PC-9 (cell line): ENCODE data around the gene PLPP6. TPM values are rescaled to one million over a fixed set of nuclear protein-coding genes. Genes with fewer than 3 reads are reported as not detected.

ENCODE experiments used
- BruUV-seq: library from RNA; stranded (reverse); fragments of 400-500 nt; replicated peaks from 2 replicates; lab custom pipeline; 2021; lab: Mats Ljungman, UMichigan
- CTCF ChIA-PET: fragments of 300-600 bp; sonication (Branson Sonifier 250); formaldehyde crosslinking; loops from one replicate; lab custom pipeline; 2022; ENCODE audit warnings: antibody characterized with exemption; lab: Charles Lee
- POLR2A ChIA-PET: fragments of 300-600 bp; sonication (Branson Sonifier 250); formaldehyde crosslinking; loops from one replicate; lab custom pipeline; 2022; ENCODE audit warnings: antibody characterized with exemption; ENCODE audit not compliant: unreplicated experiment; lab: Charles Lee
- DNase-seq, 2 experiments: peaks; one replicate each; pipeline versions ENCODE4 v3.0.0 to v3.0.0-alpha.2; 2015 to 2022; ENCODE audit warnings: mixed read lengths in 1 of 2
- H2AFZ ChIP-seq: fragments of 200-600 bp; sonication (generic); 2 replicates; pipeline ENCODE4 v1.8.1; 2017; ENCODE audit warnings: antibody characterized with exemption
- H3F3A ChIP-seq: fragments of 200-600 bp; sonication (generic); 2 replicates; pipeline ENCODE4 v1.8.1; 2017; ENCODE audit warnings: antibody characterized with exemption, mild to moderate bottlenecking, low read depth; ENCODE audit not compliant: insufficient read depth
- H3K27ac ChIP-seq: fragments of 200-600 bp; sonication (generic); 2 replicates; pipeline ENCODE4 v1.6.1; 2016; ENCODE audit warnings: mixed run types
- H3K27me3 ChIP-seq: fragments of 200-600 bp; sonication (generic); 2 replicates; pipeline ENCODE4 v1.6.1; 2016; ENCODE audit warnings: low read depth, mixed run types; ENCODE audit not compliant: insufficient read depth
- H3K36me3 ChIP-seq: fragments of 200-600 bp; sonication (generic); 2 replicates; pipeline ENCODE4 v1.6.1; 2016; ENCODE audit warnings: low read depth, mixed run types
- H3K4me1 ChIP-seq: fragments of 200-600 bp; sonication (generic); replicated peaks from 2 replicates; pipeline ENCODE4 v1.6.1; 2016; ENCODE audit warnings: mixed run types; ENCODE audit not compliant: insufficient read depth
- H3K4me2 ChIP-seq: fragments of 200-600 bp; sonication (generic); 2 replicates; pipeline ENCODE4 v1.6.1; 2017; ENCODE audit warnings: mixed run types
- H3K4me3 ChIP-seq: fragments of 200-600 bp; sonication (generic); 2 replicates; pipeline ENCODE4 v1.6.1; 2016; ENCODE audit warnings: mixed run types
- H3K79me2 ChIP-seq: fragments of 200-600 bp; sonication (generic); 2 replicates; pipeline ENCODE4 v1.6.1; 2017; ENCODE audit warnings: low read depth, mixed run types
- H3K9me2 ChIP-seq: fragments of 200-600 bp; sonication (generic); 2 replicates; pipeline ENCODE4 v1.8.1; 2017; ENCODE audit warnings: mild to moderate bottlenecking; ENCODE audit not compliant: insufficient read depth
- H3K9me3 ChIP-seq: fragments of 200-600 bp; sonication (generic); 2 replicates; pipeline ENCODE4 v1.8.1; 2016; ENCODE audit warnings: low read depth; ENCODE audit not compliant: insufficient read depth
- H4K20me1 ChIP-seq: fragments of 200-600 bp; sonication (generic); 2 replicates; pipeline ENCODE4 v1.8.1; 2017; ENCODE audit not compliant: insufficient read depth
- EZH2 ChIP-seq: fragments of 200-600 bp; sonication (generic); IDR thresholded peaks from 2 replicates; pipeline ENCODE4 v1.8.0; 2017; ENCODE audit warnings: antibody characterized with exemption, low read depth
- intact Hi-C: fragments of 100-400 bp; cut with micrococcal nuclease; formaldehyde crosslinking; loops from one replicate; pipeline ENCODE4 v1.10.0; 2022; ENCODE audit not compliant: unreplicated experiment
- total RNA-seq: library from RNA; stranded (reverse); gene quantifications from 2 replicates; pipeline ENCODE4 v1.2.3, GENCODE V29; 2021
- TF ChIP-seq, protein P1 (sequence below): fragments of 200-600 bp; sonication (generic); conservative IDR thresholded peaks from 2 replicates; pipeline ENCODE4 v1.6.1; 2017; ENCODE audit warnings: mixed run types, antibody characterized with exemption, mild to moderate bottlenecking, moderate library complexity

Gene PLPP6
- total RNA-seq, 1 experiment from 2014 or later = 5.9 TPM

DNA sequence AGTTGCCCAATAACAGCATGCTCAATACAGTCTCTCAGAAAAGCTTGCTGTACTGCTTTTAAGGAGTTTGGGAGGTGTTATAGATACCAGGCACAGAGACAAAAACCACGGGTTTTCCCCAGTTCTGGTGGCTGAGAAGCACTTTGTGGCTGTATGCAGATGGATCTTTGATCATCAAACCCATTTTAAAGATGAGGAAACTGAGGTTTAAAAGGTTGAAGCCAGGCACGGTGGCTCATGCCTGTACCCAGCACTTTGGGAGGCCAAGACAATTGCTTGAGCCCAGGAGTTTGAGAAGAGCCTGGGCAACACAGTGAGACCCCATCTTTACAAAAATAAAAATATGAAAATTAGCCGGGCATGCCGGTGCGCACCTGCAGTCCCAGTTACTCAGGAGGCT is 46.3 kb upstream of the PLPP6 start:
- DNase-seq = no peak
- TF ChIP-seq, protein P1, sequence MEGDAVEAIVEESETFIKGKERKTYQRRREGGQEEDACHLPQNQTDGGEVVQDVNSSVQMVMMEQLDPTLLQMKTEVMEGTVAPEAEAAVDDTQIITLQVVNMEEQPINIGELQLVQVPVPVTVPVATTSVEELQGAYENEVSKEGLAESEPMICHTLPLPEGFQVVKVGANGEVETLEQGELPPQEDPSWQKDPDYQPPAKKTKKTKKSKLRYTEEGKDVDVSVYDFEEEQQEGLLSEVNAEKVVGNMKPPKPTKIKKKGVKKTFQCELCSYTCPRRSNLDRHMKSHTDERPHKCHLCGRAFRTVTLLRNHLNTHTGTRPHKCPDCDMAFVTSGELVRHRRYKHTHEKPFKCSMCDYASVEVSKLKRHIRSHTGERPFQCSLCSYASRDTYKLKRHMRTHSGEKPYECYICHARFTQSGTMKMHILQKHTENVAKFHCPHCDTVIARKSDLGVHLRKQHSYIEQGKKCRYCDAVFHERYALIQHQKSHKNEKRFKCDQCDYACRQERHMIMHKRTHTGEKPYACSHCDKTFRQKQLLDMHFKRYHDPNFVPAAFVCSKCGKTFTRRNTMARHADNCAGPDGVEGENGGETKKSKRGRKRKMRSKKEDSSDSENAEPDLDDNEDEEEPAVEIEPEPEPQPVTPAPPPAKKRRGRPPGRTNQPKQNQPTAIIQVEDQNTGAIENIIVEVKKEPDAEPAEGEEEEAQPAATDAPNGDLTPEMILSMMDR = no peak
- H3K4me1 ChIP-seq = peaks cover 14% of the 10 kb centered on the region
- no peaks in the 10 kb centered on the region for H3K79me2 ChIP-seq
- H3K4me2 ChIP-seq = no peak overlapping the region
- no peak overlapping the region for H3K27ac ChIP-seq
- POLR2A ChIA-PET = no interaction called here
- BruUV-seq = no TSS peak
- CTCF ChIA-PET = no interaction called here
- no peaks in the 10 kb centered on the region for H3K36me3 ChIP-seq
- no peaks in the 10 kb centered on the region for H3K9me2 ChIP-seq
- no peak overlapping the region for H3K4me3 ChIP-seq
- no peak overlapping the region for H2AFZ ChIP-seq
- H3K9me3 ChIP-seq = no peaks in the 10 kb centered on the region
- H3F3A ChIP-seq = peaks cover 6% of the 10 kb centered on the region; the same call in 1 of the 2 replicates
- no peaks in the 10 kb centered on the region for H4K20me1 ChIP-seq
- intact Hi-C loops = no loop called here
- no peaks in the 10 kb centered on the region for H3K27me3 ChIP-seq

DNA sequence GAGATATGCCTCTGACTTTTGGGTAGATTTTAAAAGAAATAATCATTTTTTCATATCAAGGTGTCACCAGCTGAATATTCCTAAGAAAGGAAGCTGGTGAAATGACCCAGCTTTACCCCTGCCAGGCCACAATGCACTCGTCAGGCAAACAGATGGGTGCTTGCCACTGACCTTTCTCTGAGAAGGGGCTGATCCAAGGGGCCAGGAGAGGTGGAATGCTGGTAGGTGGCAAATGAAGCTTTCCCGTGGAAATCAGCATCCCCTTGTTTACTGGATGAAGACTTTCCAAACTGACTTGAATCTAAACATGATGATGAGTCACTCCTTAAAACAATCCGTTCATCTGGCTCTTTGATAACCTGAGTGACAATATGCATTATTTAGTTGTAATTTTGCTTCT is 44.3 kb upstream of the PLPP6 start:
- no TSS peak for BruUV-seq
- H3K9me2 ChIP-seq = no peaks in the 10 kb centered on the region
- ChIA-PET POLR2A (no interaction called here), CTCF (no interaction called here)
- H2AFZ ChIP-seq = no peak overlapping the region
- no peak overlapping the region for H3K27ac ChIP-seq
- no peaks in the 10 kb centered on the region for H3K79me2 ChIP-seq
- H3K9me3 ChIP-seq = no peaks in the 10 kb centered on the region
- no peak for TF ChIP-seq EZH2
- TF ChIP-seq, protein P1 = no peak
- no peaks in the 10 kb centered on the region for H3K36me3 ChIP-seq
- no peak overlapping the region for H3K4me2 ChIP-seq
- peaks cover 6% of the 10 kb centered on the region; the same call in 1 of the 2 replicates for H3F3A ChIP-seq
- intact Hi-C loops = no loop called here
- no peaks in the 10 kb centered on the region for H3K27me3 ChIP-seq
- DNase-seq = no peak
- H3K4me1 ChIP-seq = peaks cover 19% of the 10 kb centered on the region
- no peaks in the 10 kb centered on the region for H4K20me1 ChIP-seq
- no peak overlapping the region for H3K4me3 ChIP-seq

DNA sequence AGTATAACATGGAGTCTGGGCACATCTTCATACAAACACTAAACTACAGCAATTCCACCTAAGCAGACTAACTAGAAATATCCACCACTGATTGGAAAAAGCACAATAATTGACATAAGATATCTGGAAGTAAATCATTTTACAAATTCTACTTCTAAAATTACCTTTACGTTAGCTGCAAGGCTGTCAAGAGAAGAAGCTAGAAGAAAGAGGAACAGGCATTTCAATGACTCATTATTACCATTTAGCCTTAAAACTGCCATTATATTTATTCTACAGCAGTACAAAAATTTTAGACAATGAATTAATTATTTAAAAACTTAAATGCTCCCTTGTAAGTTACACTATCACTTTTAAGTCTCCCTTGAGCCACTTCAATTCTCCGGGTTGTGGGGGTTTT is 43.4 kb upstream of the PLPP6 start:
- no peaks in the 10 kb centered on the region for H3K79me2 ChIP-seq
- POLR2A ChIA-PET = no interaction called here
- H3K4me2 ChIP-seq = no peak overlapping the region
- DNase-seq = no peak
- CTCF ChIA-PET = no interaction called here
- BruUV-seq = no TSS peak
- no peak overlapping the region for H2AFZ ChIP-seq
- TF ChIP-seq, protein P1 = no peak
- TF ChIP-seq EZH2 = no peak
- no peaks in the 10 kb centered on the region for H3K36me3 ChIP-seq
- no peaks in the 10 kb centered on the region for H3K27me3 ChIP-seq
- H3K4me1 ChIP-seq = peaks cover 19% of the 10 kb centered on the region
- intact Hi-C loops = no loop called here
- H3F3A ChIP-seq = peaks cover 6% of the 10 kb centered on the region
- H3K9me2 ChIP-seq = no peaks in the 10 kb centered on the region
- no peak overlapping the region for H3K4me3 ChIP-seq
- H3K9me3 ChIP-seq = no peaks in the 10 kb centered on the region
- H3K27ac ChIP-seq = no peak overlapping the region
- no peaks in the 10 kb centered on the region for H4K20me1 ChIP-seq
